Bronchial epithelial cell (primary cell): ENCODE measurements around the gene PLA2G4E. TPM values are rescaled to one million over a fixed set of nuclear protein-coding genes. Genes with fewer than 3 reads are reported as not detected.

ENCODE experiments used
- DNase-seq: peaks from one replicate; pipeline ENCODE4 v3.0.0-alpha.2; 2010; ENCODE audit warnings: low read depth
- FAIRE-seq: peaks from 2 replicates; lab custom pipeline; 2011; peaks lifted over from hg19 to GRCh38; lab: Jason Lieb, UNC
- H3K27me3 ChIP-seq: 2 replicates; pipeline ENCODE4 v1.5.1; 2011; ENCODE audit warnings: low read length; ENCODE audit not compliant: control insufficient read depth, insufficient read depth
- H3K36me3 ChIP-seq: 2 replicates; pipeline ENCODE4 v1.5.1; 2011; ENCODE audit warnings: low read length; ENCODE audit not compliant: control insufficient read depth, insufficient read depth
- H3K4me3 ChIP-seq: 2 replicates; pipeline ENCODE4 v1.5.1; 2011; ENCODE audit warnings: mild to moderate bottlenecking, low read depth, low read length, control low read depth
- CTCF ChIP-seq: IDR thresholded peaks from 2 replicates; pipeline ENCODE4 v1.5.1; 2011; ENCODE audit warnings: mild to moderate bottlenecking, moderate library complexity, low read length, control low read depth, inconsistent platforms; ENCODE audit not compliant: insufficient read depth, severe bottlenecking
- total RNA-seq: library from RNA; depleted of rRNA; stranded (reverse); fragments of >200 nt; gene quantifications from 2 replicates; pipeline ENCODE4 v1.2.1, GENCODE V29; 2014

The PLA2G4E gene
- total RNA-seq, 1 donor from 2014 or later, result under 0.01 TPM

- Histone ChIP-seq H3K4me3 (no peak overlapping the region), H3K27me3 (no peaks in the 10 kb centered on the region), H3K36me3 (no peaks in the 10 kb centered on the region)
- FAIRE-seq (peak; percentile 43), DNase-seq (peak; percentile 52)
- TF ChIP-seq CTCF, result peak; percentile 99
These were observed 31.1 kb downstream of the PLA2G4E start for GRCh38 chr15:41989573-41990242.

GRCh38 chr15:41988896-41989572 lies 31.8 kb downstream of the PLA2G4E start:
- Histone ChIP-seq H3K27me3 (no peaks in the 10 kb centered on the region), H3K36me3 (no peaks in the 10 kb centered on the region), H3K4me3 (no peak overlapping the region)
- FAIRE-seq (no peak), DNase-seq (no peak)
- TF ChIP-seq CTCF, result no peak

GRCh38 chr15:41987925-41988275 lies 32.9 kb downstream of the PLA2G4E start:
- FAIRE-seq (no peak), DNase-seq (no peak)
- TF ChIP-seq CTCF, result no peak
- no peaks in the 10 kb centered on the region for H3K36me3 ChIP-seq
- H3K4me3 ChIP-seq, result no peak overlapping the region
- H3K27me3 ChIP-seq, result no peaks in the 10 kb centered on the region

GRCh38 chr15:41987246-41987924 lies 33.5 kb downstream of the PLA2G4E start:
- FAIRE-seq (peak; percentile 18), DNase-seq (no peak)
- Histone ChIP-seq H3K27me3 (no peaks in the 10 kb centered on the region), H3K36me3 (no peaks in the 10 kb centered on the region), H3K4me3 (no peak overlapping the region)
- TF ChIP-seq CTCF, result no peak

- H3K4me3 ChIP-seq, result no peak overlapping the region
- no peak for TF ChIP-seq CTCF
- no peaks in the 10 kb centered on the region for H3K36me3 ChIP-seq
- FAIRE-seq (no peak), DNase-seq (no peak)
- H3K27me3 ChIP-seq, result no peaks in the 10 kb centered on the region
These were observed 35.3 kb downstream of the PLA2G4E start for GRCh38 chr15:41985236-41986160.
